GM12878 (cell line): Measurements from ENCODE around the gene COL8A2. TPM values are rescaled to one million over a fixed set of nuclear protein-coding genes. Genes with fewer than 3 reads are reported as not detected.

ENCODE experiments used
- CHD4 ChIP-seq: fragments of 200-600 bp; sonication (generic); IDR thresholded peaks from 2 replicates; pipeline ENCODE4 v1.6.1; 2016; ENCODE audit warnings: mild to moderate bottlenecking
- LARP7 ChIP-seq: fragments of 450-650 bp; IDR thresholded peaks from 2 replicates; pipeline ENCODE4 v1.6.1; 2017; ENCODE audit warnings: mild to moderate bottlenecking
- MTA2 ChIP-seq: fragments of 450-650 bp; IDR thresholded peaks from 2 replicates; pipeline ENCODE4 v1.6.1; 2016; ENCODE audit warnings: low read depth, mild to moderate bottlenecking, moderate library complexity
- MXI1 ChIP-seq: fragments of 150-350 bp; IDR thresholded peaks from 2 replicates; pipeline ENCODE4 v1.6.1; 2011; ENCODE audit warnings: low read depth, mild to moderate bottlenecking, inconsistent platforms, low read length, improper control_type of control experiment
- MYC ChIP-seq: IDR thresholded peaks from 2 replicates; pipeline ENCODE4 v1.6.1; 2011; ENCODE audit warnings: mild to moderate bottlenecking, low read length, moderate library complexity, inconsistent platforms; ENCODE audit not compliant: insufficient read depth, insufficient replicate concordance, insufficient read length, severe bottlenecking
- NFYA ChIP-seq: IDR thresholded peaks from 2 replicates; pipeline ENCODE4 v1.6.1; 2011; ENCODE audit warnings: low read depth, mild to moderate bottlenecking, low read length, improper control_type of control experiment, borderline replicate concordance
- PML ChIP-seq: IDR thresholded peaks from 2 replicates; pipeline ENCODE4 v1.6.1; 2012; ENCODE audit warnings: low read length, inconsistent platforms
- RUNX3 ChIP-seq: IDR thresholded peaks from 2 replicates; pipeline ENCODE4 v1.6.1; 2012; ENCODE audit warnings: low read length, inconsistent platforms
- STAT1 ChIP-seq: fragments of 450-650 bp; conservative IDR thresholded peaks from 2 replicates; pipeline ENCODE4 v1.6.1; 2014; ENCODE audit warnings: antibody characterized with exemption, mild to moderate bottlenecking
- SUPT20H ChIP-seq: IDR thresholded peaks from 2 replicates; pipeline ENCODE4 v1.6.1; 2011; ENCODE audit warnings: low read depth, mild to moderate bottlenecking, low read length, moderate library complexity, borderline replicate concordance; ENCODE audit not compliant: control insufficient read depth
- TCF3 ChIP-seq: IDR thresholded peaks from 2 replicates; pipeline ENCODE4 v1.6.1; 2012; ENCODE audit warnings: low read depth, mild to moderate bottlenecking, low read length, borderline replicate concordance; ENCODE audit not compliant: insufficient read depth
- WRNIP1 ChIP-seq: IDR thresholded peaks from 2 replicates; pipeline ENCODE4 v1.6.1; 2011; ENCODE audit warnings: low read depth, low read length, improper control_type of control experiment, borderline replicate concordance
- ZNF274 ChIP-seq: IDR thresholded peaks from one replicate; pipeline ENCODE4 v1.8.0; 2011; ENCODE audit not compliant: insufficient read length, insufficient read depth
- polyA plus RNA-seq, 11 experiments: library from polyadenylated mRNA; depleted of rRNA in 4 of 11; unstranded in 6 of 11; stranded (reverse) in 5 of 11; fragments of >200 nt; fragmentation: Nextera tagmentation in 4 of 11; fragmentation: Illumina TruSeq in 1 of 11; extraction: Ambion mirVana in 4 of 11; extraction: Trizol in 1 of 11; gene quantifications; 1 replicate in 1 of 11; 2 replicates in 10 of 11; pipeline versions ENCODE4 v1.2.1 to v1.2.3, GENCODE V29; 2011 to 2016; ENCODE audit warnings: inconsistent platforms in 2 of 11, missing spikeins in 2 of 11, low read depth in 1 of 11
- total RNA-seq, 4 experiments: library from RNA; depleted of rRNA in 3 of 4; stranded (reverse); fragments of >200 nt in 3 of 4; fragmentation: Illumina TruSeq in 1 of 4; extraction: Trizol in 1 of 4; gene quantifications; 2 replicates each; pipeline versions ENCODE4 v1.2.1 to v1.2.3, GENCODE V29; 2013 to 2021
- TF ChIP-seq, protein P1 (sequence below): IDR thresholded peaks from 2 replicates; pipeline ENCODE4 v1.6.1; 2012; ENCODE audit warnings: improper control_type of control experiment, low read depth, low read length; ENCODE audit not compliant: insufficient replicate concordance
- TF ChIP-seq, protein P2 (sequence below): fragments of 450-650 bp; IDR thresholded peaks from 2 replicates; pipeline ENCODE4 v1.6.1; 2017; ENCODE audit warnings: mild to moderate bottlenecking, low read depth, inconsistent platforms; ENCODE audit not compliant: poor library complexity, severe bottlenecking
- TF ChIP-seq, protein P3 (sequence below): IDR thresholded peaks from 2 replicates; pipeline ENCODE4 v1.6.1; 2012; ENCODE audit warnings: low read depth, low read length, improper control_type of control experiment
- TF ChIP-seq, protein P4 (sequence below): IDR thresholded peaks from 2 replicates; pipeline ENCODE4 v1.6.1; 2011; ENCODE audit warnings: borderline replicate concordance, low read depth, mild to moderate bottlenecking, moderate library complexity, mixed read lengths, low read length; ENCODE audit not compliant: insufficient read depth; ENCODE audit errors: extremely low read length
- TF ChIP-seq, protein P5 (sequence below): fragments of 450-650 bp; IDR thresholded peaks from 2 replicates; pipeline ENCODE4 v1.6.1; 2017; ENCODE audit warnings: borderline replicate concordance

Gene COL8A2
- total and polyA plus RNA-seq, 10 of the 15 experiments (the other 5 are each of a cell fraction or from before 2014, with no cell fraction given): 0.01 TPM; not detected in 9

DNA sequence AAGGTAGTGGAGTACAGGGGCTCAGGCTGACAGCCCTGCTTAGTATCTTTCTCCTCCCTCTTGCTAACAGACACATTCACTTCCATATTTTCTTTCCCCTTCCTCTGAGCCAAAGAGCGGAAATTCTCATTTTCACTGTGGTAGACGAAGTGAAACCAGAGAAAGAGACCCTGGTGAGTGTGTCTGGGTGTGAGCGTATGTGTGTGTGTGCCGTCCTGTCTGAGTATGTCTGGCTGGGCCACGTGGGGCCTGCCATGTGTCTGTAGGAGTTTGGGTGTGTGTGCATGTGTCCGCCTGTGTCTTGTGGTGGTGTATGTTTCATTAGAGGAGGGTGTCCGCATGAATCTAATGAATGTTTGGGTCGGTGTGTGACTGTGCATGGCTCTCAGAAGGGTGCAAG lies 1.7 kb downstream of the COL8A2 start (continued):
- TF ChIP-seq, protein P1, sequence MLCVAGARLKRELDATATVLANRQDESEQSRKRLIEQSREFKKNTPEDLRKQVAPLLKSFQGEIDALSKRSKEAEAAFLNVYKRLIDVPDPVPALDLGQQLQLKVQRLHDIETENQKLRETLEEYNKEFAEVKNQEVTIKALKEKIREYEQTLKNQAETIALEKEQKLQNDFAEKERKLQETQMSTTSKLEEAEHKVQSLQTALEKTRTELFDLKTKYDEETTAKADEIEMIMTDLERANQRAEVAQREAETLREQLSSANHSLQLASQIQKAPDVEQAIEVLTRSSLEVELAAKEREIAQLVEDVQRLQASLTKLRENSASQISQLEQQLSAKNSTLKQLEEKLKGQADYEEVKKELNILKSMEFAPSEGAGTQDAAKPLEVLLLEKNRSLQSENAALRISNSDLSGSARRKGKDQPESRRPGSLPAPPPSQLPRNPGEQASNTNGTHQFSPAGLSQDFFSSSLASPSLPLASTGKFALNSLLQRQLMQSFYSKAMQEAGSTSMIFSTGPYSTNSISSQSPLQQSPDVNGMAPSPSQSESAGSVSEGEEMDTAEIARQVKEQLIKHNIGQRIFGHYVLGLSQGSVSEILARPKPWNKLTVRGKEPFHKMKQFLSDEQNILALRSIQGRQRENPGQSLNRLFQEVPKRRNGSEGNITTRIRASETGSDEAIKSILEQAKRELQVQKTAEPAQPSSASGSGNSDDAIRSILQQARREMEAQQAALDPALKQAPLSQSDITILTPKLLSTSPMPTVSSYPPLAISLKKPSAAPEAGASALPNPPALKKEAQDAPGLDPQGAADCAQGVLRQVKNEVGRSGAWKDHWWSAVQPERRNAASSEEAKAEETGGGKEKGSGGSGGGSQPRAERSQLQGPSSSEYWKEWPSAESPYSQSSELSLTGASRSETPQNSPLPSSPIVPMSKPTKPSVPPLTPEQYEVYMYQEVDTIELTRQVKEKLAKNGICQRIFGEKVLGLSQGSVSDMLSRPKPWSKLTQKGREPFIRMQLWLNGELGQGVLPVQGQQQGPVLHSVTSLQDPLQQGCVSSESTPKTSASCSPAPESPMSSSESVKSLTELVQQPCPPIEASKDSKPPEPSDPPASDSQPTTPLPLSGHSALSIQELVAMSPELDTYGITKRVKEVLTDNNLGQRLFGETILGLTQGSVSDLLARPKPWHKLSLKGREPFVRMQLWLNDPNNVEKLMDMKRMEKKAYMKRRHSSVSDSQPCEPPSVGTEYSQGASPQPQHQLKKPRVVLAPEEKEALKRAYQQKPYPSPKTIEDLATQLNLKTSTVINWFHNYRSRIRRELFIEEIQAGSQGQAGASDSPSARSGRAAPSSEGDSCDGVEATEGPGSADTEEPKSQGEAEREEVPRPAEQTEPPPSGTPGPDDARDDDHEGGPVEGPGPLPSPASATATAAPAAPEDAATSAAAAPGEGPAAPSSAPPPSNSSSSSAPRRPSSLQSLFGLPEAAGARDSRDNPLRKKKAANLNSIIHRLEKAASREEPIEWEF: no peak
- TF ChIP-seq, protein P2, sequence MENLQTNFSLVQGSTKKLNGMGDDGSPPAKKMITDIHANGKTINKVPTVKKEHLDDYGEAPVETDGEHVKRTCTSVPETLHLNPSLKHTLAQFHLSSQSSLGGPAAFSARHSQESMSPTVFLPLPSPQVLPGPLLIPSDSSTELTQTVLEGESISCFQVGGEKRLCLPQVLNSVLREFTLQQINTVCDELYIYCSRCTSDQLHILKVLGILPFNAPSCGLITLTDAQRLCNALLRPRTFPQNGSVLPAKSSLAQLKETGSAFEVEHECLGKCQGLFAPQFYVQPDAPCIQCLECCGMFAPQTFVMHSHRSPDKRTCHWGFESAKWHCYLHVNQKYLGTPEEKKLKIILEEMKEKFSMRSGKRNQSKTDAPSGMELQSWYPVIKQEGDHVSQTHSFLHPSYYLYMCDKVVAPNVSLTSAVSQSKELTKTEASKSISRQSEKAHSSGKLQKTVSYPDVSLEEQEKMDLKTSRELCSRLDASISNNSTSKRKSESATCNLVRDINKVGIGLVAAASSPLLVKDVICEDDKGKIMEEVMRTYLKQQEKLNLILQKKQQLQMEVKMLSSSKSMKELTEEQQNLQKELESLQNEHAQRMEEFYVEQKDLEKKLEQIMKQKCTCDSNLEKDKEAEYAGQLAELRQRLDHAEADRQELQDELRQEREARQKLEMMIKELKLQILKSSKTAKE: peak; percentile 61
- TF ChIP-seq, protein P3, sequence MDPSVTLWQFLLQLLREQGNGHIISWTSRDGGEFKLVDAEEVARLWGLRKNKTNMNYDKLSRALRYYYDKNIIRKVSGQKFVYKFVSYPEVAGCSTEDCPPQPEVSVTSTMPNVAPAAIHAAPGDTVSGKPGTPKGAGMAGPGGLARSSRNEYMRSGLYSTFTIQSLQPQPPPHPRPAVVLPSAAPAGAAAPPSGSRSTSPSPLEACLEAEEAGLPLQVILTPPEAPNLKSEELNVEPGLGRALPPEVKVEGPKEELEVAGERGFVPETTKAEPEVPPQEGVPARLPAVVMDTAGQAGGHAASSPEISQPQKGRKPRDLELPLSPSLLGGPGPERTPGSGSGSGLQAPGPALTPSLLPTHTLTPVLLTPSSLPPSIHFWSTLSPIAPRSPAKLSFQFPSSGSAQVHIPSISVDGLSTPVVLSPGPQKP: no peak
- TF ChIP-seq MXI1 (no peak), SUPT20H (no peak), LARP7 (no peak), RUNX3 (peak; percentile 64), TCF3 (no peak), STAT1 (no peak), ZNF274 (no peak), NFYA (no peak), MTA2 (no peak), CHD4 (no peak), MYC (no peak), PML (no peak), WRNIP1 (no peak)
- TF ChIP-seq, protein P4, sequence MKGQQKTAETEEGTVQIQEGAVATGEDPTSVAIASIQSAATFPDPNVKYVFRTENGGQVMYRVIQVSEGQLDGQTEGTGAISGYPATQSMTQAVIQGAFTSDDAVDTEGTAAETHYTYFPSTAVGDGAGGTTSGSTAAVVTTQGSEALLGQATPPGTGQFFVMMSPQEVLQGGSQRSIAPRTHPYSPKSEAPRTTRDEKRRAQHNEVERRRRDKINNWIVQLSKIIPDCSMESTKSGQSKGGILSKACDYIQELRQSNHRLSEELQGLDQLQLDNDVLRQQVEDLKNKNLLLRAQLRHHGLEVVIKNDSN: peak; percentile 74
- TF ChIP-seq, protein P5, sequence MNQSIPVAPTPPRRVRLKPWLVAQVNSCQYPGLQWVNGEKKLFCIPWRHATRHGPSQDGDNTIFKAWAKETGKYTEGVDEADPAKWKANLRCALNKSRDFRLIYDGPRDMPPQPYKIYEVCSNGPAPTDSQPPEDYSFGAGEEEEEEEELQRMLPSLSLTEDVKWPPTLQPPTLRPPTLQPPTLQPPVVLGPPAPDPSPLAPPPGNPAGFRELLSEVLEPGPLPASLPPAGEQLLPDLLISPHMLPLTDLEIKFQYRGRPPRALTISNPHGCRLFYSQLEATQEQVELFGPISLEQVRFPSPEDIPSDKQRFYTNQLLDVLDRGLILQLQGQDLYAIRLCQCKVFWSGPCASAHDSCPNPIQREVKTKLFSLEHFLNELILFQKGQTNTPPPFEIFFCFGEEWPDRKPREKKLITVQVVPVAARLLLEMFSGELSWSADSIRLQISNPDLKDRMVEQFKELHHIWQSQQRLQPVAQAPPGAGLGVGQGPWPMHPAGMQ: no peak
